PC-9 (cell line): ENCODE data around the gene FARP1. TPM values are rescaled to one million over a fixed set of nuclear protein-coding genes. Genes with fewer than 3 reads are reported as not detected.

ENCODE experiments used
- BruUV-seq: library from RNA; stranded (reverse); fragments of 400-500 nt; replicated peaks from 2 replicates; lab custom pipeline; 2021; lab: Mats Ljungman, UMichigan
- CTCF ChIA-PET: fragments of 300-600 bp; sonication (Branson Sonifier 250); formaldehyde crosslinking; loops from one replicate; lab custom pipeline; 2022; ENCODE audit warnings: antibody characterized with exemption; lab: Charles Lee
- POLR2A ChIA-PET: fragments of 300-600 bp; sonication (Branson Sonifier 250); formaldehyde crosslinking; loops from one replicate; lab custom pipeline; 2022; ENCODE audit warnings: antibody characterized with exemption; ENCODE audit not compliant: unreplicated experiment; lab: Charles Lee
- DNase-seq, 2 experiments: peaks; one replicate each; pipeline versions ENCODE4 v3.0.0 to v3.0.0-alpha.2; 2015 to 2022; ENCODE audit warnings: mixed read lengths in 1 of 2
- H2AFZ ChIP-seq: fragments of 200-600 bp; sonication (generic); 2 replicates; pipeline ENCODE4 v1.8.1; 2017; ENCODE audit warnings: antibody characterized with exemption
- H3F3A ChIP-seq: fragments of 200-600 bp; sonication (generic); 2 replicates; pipeline ENCODE4 v1.8.1; 2017; ENCODE audit warnings: antibody characterized with exemption, mild to moderate bottlenecking, low read depth; ENCODE audit not compliant: insufficient read depth
- H3K27ac ChIP-seq: fragments of 200-600 bp; sonication (generic); 2 replicates; pipeline ENCODE4 v1.6.1; 2016; ENCODE audit warnings: mixed run types
- H3K27me3 ChIP-seq: fragments of 200-600 bp; sonication (generic); 2 replicates; pipeline ENCODE4 v1.6.1; 2016; ENCODE audit warnings: low read depth, mixed run types; ENCODE audit not compliant: insufficient read depth
- H3K36me3 ChIP-seq: fragments of 200-600 bp; sonication (generic); 2 replicates; pipeline ENCODE4 v1.6.1; 2016; ENCODE audit warnings: low read depth, mixed run types
- H3K4me1 ChIP-seq: fragments of 200-600 bp; sonication (generic); replicated peaks from 2 replicates; pipeline ENCODE4 v1.6.1; 2016; ENCODE audit warnings: mixed run types; ENCODE audit not compliant: insufficient read depth
- H3K4me2 ChIP-seq: fragments of 200-600 bp; sonication (generic); 2 replicates; pipeline ENCODE4 v1.6.1; 2017; ENCODE audit warnings: mixed run types
- H3K4me3 ChIP-seq: fragments of 200-600 bp; sonication (generic); 2 replicates; pipeline ENCODE4 v1.6.1; 2016; ENCODE audit warnings: mixed run types
- H3K79me2 ChIP-seq: fragments of 200-600 bp; sonication (generic); 2 replicates; pipeline ENCODE4 v1.6.1; 2017; ENCODE audit warnings: low read depth, mixed run types
- H3K9me2 ChIP-seq: fragments of 200-600 bp; sonication (generic); 2 replicates; pipeline ENCODE4 v1.8.1; 2017; ENCODE audit warnings: mild to moderate bottlenecking; ENCODE audit not compliant: insufficient read depth
- H3K9me3 ChIP-seq: fragments of 200-600 bp; sonication (generic); 2 replicates; pipeline ENCODE4 v1.8.1; 2016; ENCODE audit warnings: low read depth; ENCODE audit not compliant: insufficient read depth
- H4K20me1 ChIP-seq: fragments of 200-600 bp; sonication (generic); 2 replicates; pipeline ENCODE4 v1.8.1; 2017; ENCODE audit not compliant: insufficient read depth
- EZH2 ChIP-seq: fragments of 200-600 bp; sonication (generic); IDR thresholded peaks from 2 replicates; pipeline ENCODE4 v1.8.0; 2017; ENCODE audit warnings: antibody characterized with exemption, low read depth
- intact Hi-C: fragments of 100-400 bp; cut with micrococcal nuclease; formaldehyde crosslinking; loops from one replicate; pipeline ENCODE4 v1.10.0; 2022; ENCODE audit not compliant: unreplicated experiment
- total RNA-seq: library from RNA; stranded (reverse); gene quantifications from 2 replicates; pipeline ENCODE4 v1.2.3, GENCODE V29; 2021
- TF ChIP-seq, protein P1 (sequence below): fragments of 200-600 bp; sonication (generic); conservative IDR thresholded peaks from 2 replicates; pipeline ENCODE4 v1.6.1; 2017; ENCODE audit warnings: mixed run types, antibody characterized with exemption, mild to moderate bottlenecking, moderate library complexity

Gene FARP1
- total RNA-seq, 1 experiment from 2014 or later: 62.1 TPM

DNA sequence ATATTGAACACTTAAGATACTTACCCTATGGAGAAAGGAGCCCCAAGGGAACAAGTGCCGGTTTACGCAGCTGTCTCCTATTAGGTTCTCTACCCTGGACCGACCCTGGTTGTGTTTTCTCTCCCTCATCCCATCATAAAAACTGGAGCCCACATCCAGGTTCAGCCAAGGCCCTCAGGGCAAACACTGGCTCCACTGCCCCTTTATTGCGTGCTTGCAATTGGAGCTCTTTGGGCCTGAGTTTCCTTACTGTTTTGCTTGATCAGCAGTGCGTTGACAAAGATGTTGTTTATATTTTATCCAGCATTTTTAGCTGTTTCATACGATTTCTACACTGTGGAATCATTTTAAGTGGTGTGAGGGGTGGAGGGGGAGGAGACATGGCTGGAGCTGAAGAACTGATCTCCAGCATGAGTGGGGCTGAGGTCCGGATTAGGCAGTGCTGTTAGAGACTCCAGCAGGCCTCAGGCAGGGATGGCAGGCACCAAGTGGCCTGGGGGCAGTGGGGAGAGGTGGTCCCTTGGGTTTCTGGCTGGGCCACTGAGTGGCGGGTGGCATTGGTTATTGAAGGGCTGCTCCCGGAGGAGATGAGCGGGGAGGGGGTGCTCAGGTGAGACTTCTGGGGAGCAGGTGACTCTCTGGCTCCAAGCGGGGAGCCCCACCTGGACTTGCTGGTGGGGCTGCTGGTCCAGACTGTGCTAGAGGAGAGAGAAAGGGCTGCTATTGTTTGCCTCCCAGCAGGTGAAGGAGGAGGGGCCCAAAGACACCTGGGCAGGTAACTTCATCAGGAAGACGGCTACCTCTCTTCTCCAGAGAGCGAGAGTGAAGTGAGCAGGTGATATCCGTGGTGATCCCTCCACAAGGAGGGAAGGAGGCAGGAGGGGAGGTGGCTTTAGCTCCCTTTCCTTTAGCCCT, 96.5 kb downstream of the FARP1 start:
- no peak overlapping the region for H3K4me3 ChIP-seq
- ChIA-PET POLR2A (interaction anchor here (0.6 kb wide), 1 partner anchor 16 kb away, joined by 3 read pairs; no protein-coding TSS in a partner anchor), CTCF (no interaction called here)
- BruUV-seq: no TSS peak
- H3F3A ChIP-seq: no peaks in the 10 kb centered on the region
- no peaks in the 10 kb centered on the region for H3K79me2 ChIP-seq
- no peaks in the 10 kb centered on the region for H3K9me2 ChIP-seq
- H4K20me1 ChIP-seq: no peaks in the 10 kb centered on the region
- H3K9me3 ChIP-seq: no peaks in the 10 kb centered on the region
- intact Hi-C loops: no loop called here
- no peaks in the 10 kb centered on the region for H3K27me3 ChIP-seq
- no peaks in the 10 kb centered on the region for H3K36me3 ChIP-seq
- DNase-seq: no peak
- no peak overlapping the region for H3K27ac ChIP-seq
- no peak overlapping the region for H2AFZ ChIP-seq
- TF ChIP-seq, protein P1, sequence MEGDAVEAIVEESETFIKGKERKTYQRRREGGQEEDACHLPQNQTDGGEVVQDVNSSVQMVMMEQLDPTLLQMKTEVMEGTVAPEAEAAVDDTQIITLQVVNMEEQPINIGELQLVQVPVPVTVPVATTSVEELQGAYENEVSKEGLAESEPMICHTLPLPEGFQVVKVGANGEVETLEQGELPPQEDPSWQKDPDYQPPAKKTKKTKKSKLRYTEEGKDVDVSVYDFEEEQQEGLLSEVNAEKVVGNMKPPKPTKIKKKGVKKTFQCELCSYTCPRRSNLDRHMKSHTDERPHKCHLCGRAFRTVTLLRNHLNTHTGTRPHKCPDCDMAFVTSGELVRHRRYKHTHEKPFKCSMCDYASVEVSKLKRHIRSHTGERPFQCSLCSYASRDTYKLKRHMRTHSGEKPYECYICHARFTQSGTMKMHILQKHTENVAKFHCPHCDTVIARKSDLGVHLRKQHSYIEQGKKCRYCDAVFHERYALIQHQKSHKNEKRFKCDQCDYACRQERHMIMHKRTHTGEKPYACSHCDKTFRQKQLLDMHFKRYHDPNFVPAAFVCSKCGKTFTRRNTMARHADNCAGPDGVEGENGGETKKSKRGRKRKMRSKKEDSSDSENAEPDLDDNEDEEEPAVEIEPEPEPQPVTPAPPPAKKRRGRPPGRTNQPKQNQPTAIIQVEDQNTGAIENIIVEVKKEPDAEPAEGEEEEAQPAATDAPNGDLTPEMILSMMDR: no peak
- no peak for TF ChIP-seq EZH2
- H3K4me1 ChIP-seq: no peaks in the 10 kb centered on the region
- H3K4me2 ChIP-seq: no peak overlapping the region

DNA sequence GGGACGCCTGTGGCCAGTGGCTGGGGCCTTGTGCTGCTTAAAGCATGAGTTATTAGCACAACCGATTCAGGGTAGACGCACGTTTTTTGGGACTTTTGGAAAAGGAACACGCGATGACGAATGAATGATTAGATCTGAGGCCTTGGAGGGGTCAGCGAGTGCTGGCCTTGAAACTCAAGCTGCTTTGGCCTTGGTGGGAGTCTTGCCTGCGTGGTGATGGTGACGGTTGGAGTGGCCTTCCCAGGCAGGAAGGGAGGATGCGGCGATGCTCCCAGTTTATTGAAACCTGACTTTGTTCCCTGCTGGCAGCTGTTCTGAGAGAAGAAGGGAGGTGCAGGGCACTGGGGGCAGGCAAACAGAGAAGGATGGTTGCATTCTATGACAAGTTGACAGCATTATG, 97.2 kb downstream of the FARP1 start:
- Histone ChIP-seq H3K4me1 (no peaks in the 10 kb centered on the region), H3F3A (no peaks in the 10 kb centered on the region), H3K9me2 (no peaks in the 10 kb centered on the region), H3K79me2 (no peaks in the 10 kb centered on the region), H3K4me3 (no peak overlapping the region), H3K36me3 (no peaks in the 10 kb centered on the region), H4K20me1 (no peaks in the 10 kb centered on the region), H2AFZ (no peak overlapping the region), H3K27ac (no peak overlapping the region), H3K4me2 (no peak overlapping the region), H3K27me3 (no peaks in the 10 kb centered on the region), H3K9me3 (no peaks in the 10 kb centered on the region)
- intact Hi-C loops: no loop called here
- ChIA-PET CTCF (no interaction called here), POLR2A (no interaction called here)
- TF ChIP-seq EZH2: no peak
- TF ChIP-seq, protein P1: no peak
- BruUV-seq: no TSS peak
- no peak for DNase-seq

DNA sequence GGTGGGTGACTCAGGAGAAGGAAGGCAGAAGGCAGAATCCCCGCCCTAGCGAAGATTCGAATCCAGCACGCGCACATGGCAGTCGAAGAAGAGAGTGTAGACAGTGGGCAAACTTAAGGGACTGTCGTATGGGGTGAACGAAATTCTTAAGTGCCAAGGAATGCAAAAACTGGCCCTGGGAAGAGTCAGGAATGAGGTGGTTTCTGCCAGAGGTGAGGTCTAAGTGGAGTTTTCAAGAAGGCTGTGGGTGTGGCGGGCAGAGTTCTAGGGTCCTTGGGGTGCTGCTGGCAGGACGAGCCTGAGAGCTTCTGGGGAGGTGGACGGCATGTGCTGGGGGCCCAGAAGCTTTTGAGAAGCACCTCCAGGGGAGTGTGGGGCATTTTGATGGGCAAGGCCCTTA, 98.1 kb downstream of the FARP1 start:
- BruUV-seq: no TSS peak
- Histone ChIP-seq H3K4me1 (no peaks in the 10 kb centered on the region), H3K27ac (no peak overlapping the region), H3F3A (no peaks in the 10 kb centered on the region), H3K36me3 (no peaks in the 10 kb centered on the region), H4K20me1 (no peaks in the 10 kb centered on the region), H3K79me2 (no peaks in the 10 kb centered on the region), H3K4me2 (no peak overlapping the region), H3K4me3 (no peak overlapping the region), H3K9me2 (no peaks in the 10 kb centered on the region), H3K27me3 (no peaks in the 10 kb centered on the region), H2AFZ (no peak overlapping the region), H3K9me3 (no peaks in the 10 kb centered on the region)
- POLR2A ChIA-PET: no interaction called here
- CTCF ChIA-PET: no interaction called here
- intact Hi-C loops: no loop called here
- TF ChIP-seq EZH2: no peak
- TF ChIP-seq, protein P1: no peak
- DNase-seq: no peak
